Activated CD8-positive, alpha-beta T cell treated with anti-CD3 and anti-CD28 coated beads for 36 hours (primary cell): ENCODE data around the gene OR2AT4. TPM values are rescaled to one million over a fixed set of nuclear protein-coding genes. Genes with fewer than 3 reads are reported as not detected.

Experiments
- ATAC-seq: fragments of 200-7000 bp; cut with Tn5 transposase; one replicate; pipeline ENCODE4 v1.10.0; 2021; ENCODE audit warnings: mild to moderate bottlenecking, moderate library complexity
- CTCF ChIA-PET: fragments of 350-600 bp; sonication (Branson Sonifier 250); formaldehyde crosslinking; loops from one replicate; lab custom pipeline; 2021; ENCODE audit warnings: antibody characterized with exemption; lab: Charles Lee
- POLR2A ChIA-PET: fragments of 350-600 bp; sonication (Branson Sonifier 250); formaldehyde crosslinking; loops from one replicate; lab custom pipeline; 2021; ENCODE audit warnings: antibody characterized with exemption; lab: Charles Lee
- DNase-seq: peaks from one replicate; pipeline ENCODE4 v3.0.0-alpha.2; 2020
- H3K27ac Mint-ChIP-seq: one replicate; pipeline ENCODE4 v1.8.0; 2021; ENCODE audit warnings: mild to moderate bottlenecking, mixed read lengths
- H3K27me3 Mint-ChIP-seq: one replicate; pipeline ENCODE4 v1.8.0; 2021; ENCODE audit warnings: mixed read lengths
- H3K36me3 Mint-ChIP-seq: one replicate; pipeline ENCODE4 v1.8.0; 2021; ENCODE audit warnings: low read depth, mixed read lengths
- H3K4me1 Mint-ChIP-seq: one replicate; pipeline ENCODE4 v1.8.0; 2021; ENCODE audit warnings: low read depth, mixed read lengths
- H3K4me3 Mint-ChIP-seq: one replicate; pipeline ENCODE4 v1.8.0; 2021; ENCODE audit warnings: mild to moderate bottlenecking, moderate library complexity, mixed read lengths
- H3K9me3 Mint-ChIP-seq: one replicate; pipeline ENCODE4 v1.8.0; 2021; ENCODE audit warnings: mixed read lengths
- CTCF ChIP-seq: fragments of 200-600 bp; IDR thresholded peaks from one replicate; pipeline ENCODE4 v1.8.0; 2022; ENCODE audit warnings: antibody characterized with exemption, mild to moderate bottlenecking
- intact Hi-C: fragments of 100-400 bp; cut with micrococcal nuclease; formaldehyde crosslinking; loops from one replicate; pipeline ENCODE4 v1.10.0; 2022
- total RNA-seq, 2 experiments: library from RNA; stranded (reverse); gene quantifications; one replicate each; pipeline ENCODE4 v1.2.3, GENCODE V29; 2021

The OR2AT4 gene
- total RNA-seq, 2 experiments from 2014 or later, result not detected

GRCh38 chr11:75066061-75066460, 30.6 kb downstream of the OR2AT4 start:
- no peak for TF ChIP-seq CTCF
- DNase-seq (no peak), ATAC-seq (no peak)
- CTCF ChIA-PET, result no interaction called here
- Mint-ChIP-seq H3K27ac (no peak overlapping the region), H3K9me3 (no peaks in the 10 kb centered on the region), H3K4me3 (no peak overlapping the region), H3K36me3 (no peaks in the 10 kb centered on the region), H3K4me1 (no peaks in the 10 kb centered on the region), H3K27me3 (peaks cover 33% of the 10 kb centered on the region)
- intact Hi-C loops, result no loop called here
- POLR2A ChIA-PET, result no interaction called here

GRCh38 chr11:75063741-75064314, 32.8 kb downstream of the OR2AT4 start:
- H3K4me1 Mint-ChIP-seq, result no peaks in the 10 kb centered on the region
- H3K4me3 Mint-ChIP-seq, result no peak overlapping the region
- intact Hi-C loops, result no loop called here
- H3K27ac Mint-ChIP-seq, result no peak overlapping the region
- no peak for DNase-seq
- H3K9me3 Mint-ChIP-seq, result no peaks in the 10 kb centered on the region
- no peaks in the 10 kb centered on the region for H3K36me3 Mint-ChIP-seq
- POLR2A ChIA-PET, result interaction anchor here (1.1 kb wide), 1 partner anchor 17 kb away, joined by 3 read pairs; no protein-coding TSS in a partner anchor
- TF ChIP-seq CTCF, result no peak
- CTCF ChIA-PET, result interaction anchor here (1.0 to 1.9 kb wide), 6 partner anchors 8 to 320 kb away, joined by 4 to 6 read pairs (median 4); no protein-coding TSS in a partner anchor
- peaks cover 26% of the 10 kb centered on the region for H3K27me3 Mint-ChIP-seq
- no peak for ATAC-seq

DNA sequence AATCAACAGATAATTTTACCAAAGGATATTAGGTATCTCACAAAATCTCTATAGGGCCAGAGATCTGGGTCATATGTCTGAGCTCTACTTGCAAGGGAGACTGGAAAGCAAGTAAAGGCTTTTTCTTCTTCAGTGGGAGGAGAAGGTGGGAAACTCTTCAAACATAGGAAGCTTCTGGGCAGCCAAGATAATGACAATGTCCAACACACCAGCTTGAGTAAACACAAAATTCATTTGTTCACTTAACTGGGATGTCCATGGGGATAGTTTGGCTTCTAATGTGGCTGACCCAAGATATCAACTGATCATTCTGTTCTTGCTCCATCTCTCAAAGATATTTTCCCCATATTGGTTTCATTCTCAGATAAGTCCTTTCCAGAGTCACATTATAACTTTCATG, 37.4 kb downstream of the OR2AT4 start:
- TF ChIP-seq CTCF, result no peak
- intact Hi-C loops, result no loop called here
- ATAC-seq (no peak), DNase-seq (no peak)
- peaks cover 13% of the 10 kb centered on the region for H3K27me3 Mint-ChIP-seq
- no peaks in the 10 kb centered on the region for H3K4me1 Mint-ChIP-seq
- ChIA-PET POLR2A (no interaction called here), CTCF (interaction anchor here (1.1 to 1.4 kb wide), 2 partner anchors 36 to 82 kb away, joined by 3 to 4 read pairs; no protein-coding TSS in a partner anchor)
- H3K36me3 Mint-ChIP-seq, result no peaks in the 10 kb centered on the region
- H3K27ac Mint-ChIP-seq, result no peak overlapping the region
- H3K4me3 Mint-ChIP-seq, result no peak overlapping the region
- H3K9me3 Mint-ChIP-seq, result no peaks in the 10 kb centered on the region

- ChIA-PET CTCF (interaction anchor here (1.0 to 2.0 kb wide), 3 partner anchors 8 to 192 kb away, joined by 3 to 8 read pairs (median 5); no protein-coding TSS in a partner anchor), POLR2A (no interaction called here)
- Mint-ChIP-seq H3K4me1 (no peaks in the 10 kb centered on the region), H3K4me3 (no peak overlapping the region), H3K27me3 (peaks cover 15% of the 10 kb centered on the region), H3K9me3 (peaks cover 12% of the 10 kb centered on the region), H3K36me3 (peaks cover 1% of the 10 kb centered on the region), H3K27ac (no peak overlapping the region)
- no peak for TF ChIP-seq CTCF
- DNase-seq, result no peak
- no peak for ATAC-seq
- intact Hi-C loops, result no loop called here
These were observed 39.9 kb downstream of the OR2AT4 start for GRCh38 chr11:75056814-75057213.

DNA sequence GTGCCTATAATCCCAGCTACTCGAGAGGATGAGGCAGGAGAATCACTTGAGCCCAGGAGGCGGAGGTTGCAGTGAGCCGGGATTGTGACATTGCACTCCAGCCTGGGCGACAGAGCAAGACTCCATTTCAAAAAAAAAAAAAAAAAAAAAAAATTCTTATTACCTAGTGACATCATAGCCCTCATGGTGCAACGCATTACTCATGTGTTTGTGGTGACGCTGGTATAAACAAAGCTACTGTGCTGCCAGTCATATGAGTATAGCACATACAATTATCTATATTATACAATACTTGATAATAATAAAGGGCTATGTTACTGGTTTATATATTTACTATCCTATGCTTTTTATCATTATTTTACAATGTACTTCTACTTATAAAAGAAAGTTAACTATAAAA, 41.2 kb downstream of the OR2AT4 start:
- Mint-ChIP-seq H3K4me3 (no peak overlapping the region), H3K27me3 (peaks cover 15% of the 10 kb centered on the region), H3K27ac (no peak overlapping the region), H3K9me3 (peaks cover 12% of the 10 kb centered on the region), H3K36me3 (peaks cover 1% of the 10 kb centered on the region), H3K4me1 (no peaks in the 10 kb centered on the region)
- DNase-seq (no peak), ATAC-seq (no peak)
- CTCF ChIA-PET, result interaction anchor here (1.6 to 2.0 kb wide), 3 partner anchors 9 to 193 kb away, joined by 5 to 8 read pairs (median 5); no protein-coding TSS in a partner anchor
- intact Hi-C loops, result no loop called here
- TF ChIP-seq CTCF, result no peak
- POLR2A ChIA-PET, result no interaction called here
